Spleen (tissue), 7 donors: ENCODE data around the gene KIR2DL1.
"Not testable (repeated sequence)": the region's sequence is repeated elsewhere in the genome, so short reads cannot be mapped to it uniquely, and the experiment has no call there.

Source experiments
- CTCF ChIP-seq, 11 experiments: fragments of 200-600 bp in 7 of 11; fragments of 450-650 bp in 4 of 11; sonication (generic) in 4 of 11; IDR thresholded peaks in 8 of 11; conservative IDR thresholded peaks in 3 of 11; 1 replicate in 7 of 11; 2 replicates in 4 of 11; pipeline versions ENCODE4 v1.4.0 to v1.8.0; 2016 to 2021; ENCODE audit warnings: antibody characterized with exemption in 11 of 11, inconsistent platforms in 4 of 11, mild to moderate bottlenecking in 1 of 11
- POLR2A ChIP-seq, 3 donors: fragments of 450-650 bp; IDR thresholded peaks; one replicate each; pipeline ENCODE4 v1.5.1; 2017; ENCODE audit warnings: antibody characterized with exemption in 3 of 3, mild to moderate bottlenecking in 1 of 3
- donor health status: DM: no; HTN: no; CAD: no; lungs with moderate emphysema.
- donor health status: DM: no; HTN: no; CAD: no.
- donor health status: DM: no; HTN: no; CAD: no.

GRCh38 chr19:54747614-54748322 is 21.8 kb upstream of the KIR2DL1 start:
- TF ChIP-seq CTCF (IDR thresholded peaks at IDR 0.05 in 8 of 11, conservative IDR thresholded peaks at IDR 0.05 in 3 of 11); POLR2A (IDR thresholded peaks at IDR 0.05): not testable (repeated sequence)
